Measurements from ENCODE around the gene TBXAS1.

The TBXAS1 gene

GRCh38 chr7:139960157-139960556 lies 131.1 kb downstream of the TBXAS1 start:
- H2BK120ac ChIP-seq (ENCODE audit: low read depth, low read length): no peak overlapping the region
- H3K4me3 ChIP-seq (ENCODE audit: insufficient read depth in 1 of 2, low read depth in 1 of 2, low read length in 2 of 2): no peak overlapping the region
- peaks cover 12% of the 10 kb centered on the region for H3K4me1 ChIP-seq (ENCODE audit: control insufficient read depth, insufficient read depth, low read depth, low read length)
- DNase-seq: peak; percentile 22
- 82% methylated on average over 5 of the region's 6 CpGs for WGBS
- no peak overlapping the region for H4K91ac ChIP-seq (ENCODE audit: low read length)
- H3K23ac ChIP-seq (ENCODE audit: low read length in 2 of 2): no peak overlapping the region
- no peak overlapping the region for H2BK5ac ChIP-seq (ENCODE audit: low read depth, low read length, poor library complexity, severe bottlenecking)
- H2AFZ ChIP-seq (ENCODE audit: low read depth, low read length): no peak overlapping the region
- no peak overlapping the region for H3K4me2 ChIP-seq (ENCODE audit: low read length, poor library complexity, severe bottlenecking)
- no peaks in the 10 kb centered on the region for H3K79me1 ChIP-seq (replicated peaks; ENCODE audit: low read length, poor library complexity, severe bottlenecking)
- H3K9ac ChIP-seq (ENCODE audit: low read length): no peak overlapping the region
- H3K18ac ChIP-seq (ENCODE audit: low read depth in 1 of 2, low read length in 2 of 2): peak overlapping the region in 1 of 2 experiments; percentile 81
- H3K27ac ChIP-seq (ENCODE audit: low read length, poor library complexity, severe bottlenecking): no peak overlapping the region
- peaks cover 0 to 4% of the 10 kb centered on the region in 2 experiments for H3K36me3 ChIP-seq (ENCODE audit: control insufficient read depth in 1 of 2, insufficient read depth in 2 of 2, low read depth in 1 of 2, low read length in 2 of 2)
- no peak overlapping the region for H2BK15ac ChIP-seq (ENCODE audit: low read depth, poor library complexity, severe bottlenecking)
- H3K9me3 ChIP-seq (ENCODE audit: control insufficient read depth, low read length): no peaks in the 10 kb centered on the region
- peaks cover 0 to 3% of the 10 kb centered on the region in 2 experiments for H3K27me3 ChIP-seq (ENCODE audit: control insufficient read depth in 1 of 2, insufficient read depth in 1 of 2, low read length in 2 of 2)
- no peak overlapping the region for H3K14ac ChIP-seq (ENCODE audit: low read length in 2 of 2)
- peak overlapping the region in 1 of 2 experiments; percentile 59 for H2BK12ac ChIP-seq (ENCODE audit: low read length in 2 of 2)
- H4K8ac ChIP-seq (ENCODE audit: low read length): no peak overlapping the region
- no peak overlapping the region for H3K4ac ChIP-seq (ENCODE audit: low read depth in 1 of 2, low read length in 2 of 2)
- no peak overlapping the region for H2AK5ac ChIP-seq (ENCODE audit: low read length, severe bottlenecking)

- Histone ChIP-seq H3K9me3 (ENCODE audit: control insufficient read depth, low read length) (no peaks in the 10 kb centered on the region), H3K79me1 (replicated peaks; ENCODE audit: low read length, poor library complexity, severe bottlenecking) (no peaks in the 10 kb centered on the region), H2BK12ac (ENCODE audit: low read length in 2 of 2) (no peak overlapping the region), H3K14ac (ENCODE audit: low read length in 2 of 2) (no peak overlapping the region), H2AFZ (ENCODE audit: low read depth, low read length) (no peak overlapping the region), H3K4me3 (ENCODE audit: insufficient read depth in 1 of 2, low read depth in 1 of 2, low read length in 2 of 2) (no peak overlapping the region), H3K27ac (ENCODE audit: low read length, poor library complexity, severe bottlenecking) (no peak overlapping the region), H3K36me3 (ENCODE audit: control insufficient read depth in 1 of 2, insufficient read depth in 2 of 2, low read depth in 1 of 2, low read length in 2 of 2) (peaks cover 0 to 4% of the 10 kb centered on the region in 2 experiments), H2BK5ac (ENCODE audit: low read depth, low read length, poor library complexity, severe bottlenecking) (no peak overlapping the region), H2BK120ac (ENCODE audit: low read depth, low read length) (no peak overlapping the region), H2BK15ac (ENCODE audit: low read depth, poor library complexity, severe bottlenecking) (no peak overlapping the region), H3K9ac (ENCODE audit: low read length) (no peak overlapping the region), H3K23ac (ENCODE audit: low read length in 2 of 2) (no peak overlapping the region), H4K91ac (ENCODE audit: low read length) (no peak overlapping the region), H2AK5ac (ENCODE audit: low read length, severe bottlenecking) (no peak overlapping the region), H3K27me3 (ENCODE audit: control insufficient read depth in 1 of 2, insufficient read depth in 1 of 2, low read length in 2 of 2) (peaks cover 0 to 26% of the 10 kb centered on the region in 2 experiments), H4K8ac (ENCODE audit: low read length) (no peak overlapping the region), H3K4ac (ENCODE audit: low read depth in 1 of 2, low read length in 2 of 2) (no peak overlapping the region), H3K4me2 (ENCODE audit: low read length, poor library complexity, severe bottlenecking) (no peak overlapping the region), H3K18ac (ENCODE audit: low read depth in 1 of 2, low read length in 2 of 2) (no peak overlapping the region), H3K4me1 (ENCODE audit: control insufficient read depth, insufficient read depth, low read depth, low read length) (no peaks in the 10 kb centered on the region)
- 80% methylated on average over 4 of the region's 4 CpGs for WGBS
- DNase-seq: no peak
Observed at GRCh38 chr7:139965942-139966628, 137.0 kb downstream of the TBXAS1 start.

GRCh38 chr7:139966949-139967348 lies 137.9 kb downstream of the TBXAS1 start:
- no peaks in the 10 kb centered on the region for H3K9me3 ChIP-seq (ENCODE audit: control insufficient read depth, low read length)
- H3K4me1 ChIP-seq (ENCODE audit: control insufficient read depth, insufficient read depth, low read depth, low read length): no peaks in the 10 kb centered on the region
- H4K8ac ChIP-seq (ENCODE audit: low read length): no peak overlapping the region
- no peak overlapping the region for H2AFZ ChIP-seq (ENCODE audit: low read depth, low read length)
- no peak overlapping the region for H2BK120ac ChIP-seq (ENCODE audit: low read depth, low read length)
- no peak overlapping the region for H3K18ac ChIP-seq (ENCODE audit: low read depth in 1 of 2, low read length in 2 of 2)
- no peak overlapping the region for H3K4me3 ChIP-seq (ENCODE audit: insufficient read depth in 1 of 2, low read depth in 1 of 2, low read length in 2 of 2)
- H3K27me3 ChIP-seq (ENCODE audit: control insufficient read depth in 1 of 2, insufficient read depth in 1 of 2, low read length in 2 of 2): peaks cover 0 to 29% of the 10 kb centered on the region in 2 experiments
- H2AK5ac ChIP-seq (ENCODE audit: low read length, severe bottlenecking): no peak overlapping the region
- no peak overlapping the region for H2BK12ac ChIP-seq (ENCODE audit: low read length in 2 of 2)
- WGBS: 97% methylated on average over 5 of the region's 5 CpGs
- no peak for DNase-seq
- H4K91ac ChIP-seq (ENCODE audit: low read length): no peak overlapping the region
- no peak overlapping the region for H2BK15ac ChIP-seq (ENCODE audit: low read depth, poor library complexity, severe bottlenecking)
- no peak overlapping the region for H3K14ac ChIP-seq (ENCODE audit: low read length in 2 of 2)
- no peak overlapping the region for H3K4ac ChIP-seq (ENCODE audit: low read depth in 1 of 2, low read length in 2 of 2)
- H3K27ac ChIP-seq (ENCODE audit: low read length, poor library complexity, severe bottlenecking): no peak overlapping the region
- no peak overlapping the region for H3K23ac ChIP-seq (ENCODE audit: low read length in 2 of 2)
- peaks cover 0 to 4% of the 10 kb centered on the region in 2 experiments for H3K36me3 ChIP-seq (ENCODE audit: control insufficient read depth in 1 of 2, insufficient read depth in 2 of 2, low read depth in 1 of 2, low read length in 2 of 2)
- H3K79me1 ChIP-seq (replicated peaks; ENCODE audit: low read length, poor library complexity, severe bottlenecking): no peaks in the 10 kb centered on the region
- H3K9ac ChIP-seq (ENCODE audit: low read length): no peak overlapping the region
- no peak overlapping the region for H2BK5ac ChIP-seq (ENCODE audit: low read depth, low read length, poor library complexity, severe bottlenecking)
- H3K4me2 ChIP-seq (ENCODE audit: low read length, poor library complexity, severe bottlenecking): no peak overlapping the region

DNA sequence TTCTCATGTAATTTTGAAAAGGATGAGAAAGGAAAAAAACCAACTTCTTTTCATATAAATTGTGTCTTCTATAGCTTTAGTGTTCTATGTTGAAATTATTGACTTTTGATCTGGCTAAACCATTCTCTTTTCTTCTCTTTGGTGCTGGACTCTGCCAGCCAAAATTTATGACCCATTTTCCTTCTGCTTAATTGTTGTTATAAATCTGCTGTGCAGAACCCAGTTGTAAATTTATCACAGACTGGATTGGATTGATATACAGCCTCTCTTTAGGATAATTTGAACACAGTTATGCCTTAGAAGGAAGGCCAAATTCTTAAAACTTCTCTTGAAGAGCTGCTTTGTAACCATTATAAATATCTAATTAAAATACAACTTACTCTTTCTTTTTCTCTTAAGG lies 139.9 kb downstream of the TBXAS1 start:
- H2BK120ac ChIP-seq (ENCODE audit: low read depth, low read length): no peak overlapping the region
- H3K27me3 ChIP-seq (ENCODE audit: control insufficient read depth in 1 of 2, insufficient read depth in 1 of 2, low read length in 2 of 2): peaks cover 0 to 44% of the 10 kb centered on the region in 2 experiments
- H3K27ac ChIP-seq (ENCODE audit: low read length, poor library complexity, severe bottlenecking): no peak overlapping the region
- no peak overlapping the region for H2AK5ac ChIP-seq (ENCODE audit: low read length, severe bottlenecking)
- no peaks in the 10 kb centered on the region for H3K9me3 ChIP-seq (ENCODE audit: control insufficient read depth, low read length)
- no peak overlapping the region for H2BK15ac ChIP-seq (ENCODE audit: low read depth, poor library complexity, severe bottlenecking)
- H3K14ac ChIP-seq (ENCODE audit: low read length in 2 of 2): no peak overlapping the region
- no peak overlapping the region for H4K8ac ChIP-seq (ENCODE audit: low read length)
- no peak overlapping the region for H3K4me3 ChIP-seq (ENCODE audit: insufficient read depth in 1 of 2, low read depth in 1 of 2, low read length in 2 of 2)
- no peak overlapping the region for H2BK12ac ChIP-seq (ENCODE audit: low read length in 2 of 2)
- H3K4me2 ChIP-seq (ENCODE audit: low read length, poor library complexity, severe bottlenecking): no peak overlapping the region
- no peak overlapping the region for H3K18ac ChIP-seq (ENCODE audit: low read depth in 1 of 2, low read length in 2 of 2)
- DNase-seq: no peak
- H3K9ac ChIP-seq (ENCODE audit: low read length): no peak overlapping the region
- no peaks in the 10 kb centered on the region for H3K79me1 ChIP-seq (replicated peaks; ENCODE audit: low read length, poor library complexity, severe bottlenecking)
- no peak overlapping the region for H3K23ac ChIP-seq (ENCODE audit: low read length in 2 of 2)
- no peak overlapping the region for H4K91ac ChIP-seq (ENCODE audit: low read length)
- H3K36me3 ChIP-seq (ENCODE audit: control insufficient read depth in 1 of 2, insufficient read depth in 2 of 2, low read depth in 1 of 2, low read length in 2 of 2): no peaks in the 10 kb centered on the region
- no peak overlapping the region for H2BK5ac ChIP-seq (ENCODE audit: low read depth, low read length, poor library complexity, severe bottlenecking)
- no peak overlapping the region for H3K4ac ChIP-seq (ENCODE audit: low read depth in 1 of 2, low read length in 2 of 2)
- H3K4me1 ChIP-seq (ENCODE audit: control insufficient read depth, insufficient read depth, low read depth, low read length): no peaks in the 10 kb centered on the region
- no peak overlapping the region for H2AFZ ChIP-seq (ENCODE audit: low read depth, low read length)

Measured in mesenchymal stem cell (in vitro differentiated cells and primary cell).